ENCODE measurements around the gene DNAJB7.
A peak's percentile ranks its signal among the peaks of the same experiment; 100 is the strongest.
"Not testable (repeated sequence)": the region's sequence is repeated elsewhere in the genome, so short reads cannot be mapped to it uniquely, and the experiment has no call there.

DNAJB7 gene

DNA sequence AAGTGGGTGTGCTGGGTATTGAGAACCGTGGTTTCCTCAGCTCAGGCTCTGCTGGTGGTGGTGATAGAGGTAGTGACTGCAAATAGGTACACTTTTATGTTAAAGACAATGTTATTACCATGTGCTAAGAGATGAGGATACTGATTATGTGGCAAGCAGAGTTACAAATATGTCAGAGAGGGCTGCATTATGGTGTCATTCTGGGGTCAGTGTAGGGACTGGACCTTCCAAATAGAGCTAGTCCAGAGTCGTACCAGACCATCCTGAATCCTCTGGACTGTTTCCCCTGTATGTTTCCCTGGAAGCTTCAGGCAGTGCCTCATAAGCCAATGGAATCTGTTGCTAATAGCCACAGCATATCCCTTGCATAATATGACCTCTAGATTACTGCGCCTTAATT lies at the start of gene DNAJB7:
Gene DNAJB7, minus strand, starts transcription at position 101 of the 400 bp plus-strand sequence. CDS start 119 bp downstream, outside the sequence.
- no peak for DNase-seq (ENCODE audit: low read depth)

DNA sequence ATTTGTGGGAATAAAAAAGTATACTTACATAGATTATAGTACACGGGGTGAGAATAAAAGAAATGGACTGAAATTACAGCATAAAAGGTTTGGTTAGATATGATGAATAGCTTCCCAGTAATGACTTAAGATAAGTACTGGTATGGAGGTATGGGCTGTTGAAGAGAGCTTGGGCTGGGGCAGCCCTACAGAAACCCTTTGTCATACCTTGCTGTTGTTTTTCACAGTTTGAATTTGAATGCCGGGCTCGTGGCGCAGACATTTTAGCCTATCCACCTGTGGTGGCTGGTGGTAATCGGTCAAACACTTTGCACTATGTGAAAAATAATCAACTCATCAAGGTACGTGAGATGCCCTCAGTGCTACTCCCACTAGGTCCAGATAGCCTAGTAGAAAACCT lies 47.0 kb upstream of the DNAJB7 start:
- DNase-seq (ENCODE audit: low read depth): no peak

DNA sequence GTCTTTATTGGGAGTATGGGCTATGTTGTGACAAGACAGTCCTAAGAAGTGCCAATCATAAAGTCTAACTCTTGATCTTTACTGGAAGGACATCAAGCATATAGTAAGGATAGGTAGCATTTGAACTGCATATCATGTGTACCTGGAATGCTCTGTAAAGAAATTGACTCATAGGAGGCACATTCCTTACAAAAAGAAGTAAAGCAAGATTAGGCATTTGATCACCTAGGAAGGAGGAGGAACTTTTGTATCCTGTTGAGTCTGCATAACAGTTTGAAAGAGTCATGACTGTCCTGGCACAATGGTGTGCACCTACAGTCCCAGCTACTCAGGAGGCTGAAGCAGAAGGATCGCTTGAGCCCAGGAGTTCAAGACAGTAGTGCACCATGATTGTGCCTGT lies 42.2 kb upstream of the DNAJB7 start:
- no peak for DNase-seq (ENCODE audit: low read depth)

DNA sequence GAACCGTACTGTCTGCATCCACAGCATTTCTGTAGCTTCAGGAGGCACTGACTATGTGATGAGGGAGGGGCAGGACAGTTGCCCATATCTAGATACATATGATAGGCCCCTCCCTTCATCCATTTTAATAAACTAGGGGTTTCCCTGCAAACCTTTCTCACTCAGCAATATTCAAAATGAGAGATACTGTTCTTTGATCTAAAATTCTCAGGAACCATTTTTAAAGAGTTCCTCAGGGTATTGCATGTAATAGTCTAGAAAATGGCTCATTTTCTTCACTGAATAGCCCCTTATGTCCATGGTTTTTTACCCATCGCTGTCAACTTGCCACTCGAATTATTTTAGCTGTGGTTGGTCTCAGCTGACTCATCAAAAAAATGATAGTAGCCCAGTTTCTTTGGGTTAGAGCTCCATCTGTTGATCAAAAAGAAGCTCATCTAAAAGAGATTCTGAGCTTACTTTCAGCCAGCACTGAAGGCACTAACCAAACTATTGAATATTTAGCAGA lies 37.0 kb upstream of the DNAJB7 start:
- peak; percentile 78 for DNase-seq (ENCODE audit: low read depth)

DNA sequence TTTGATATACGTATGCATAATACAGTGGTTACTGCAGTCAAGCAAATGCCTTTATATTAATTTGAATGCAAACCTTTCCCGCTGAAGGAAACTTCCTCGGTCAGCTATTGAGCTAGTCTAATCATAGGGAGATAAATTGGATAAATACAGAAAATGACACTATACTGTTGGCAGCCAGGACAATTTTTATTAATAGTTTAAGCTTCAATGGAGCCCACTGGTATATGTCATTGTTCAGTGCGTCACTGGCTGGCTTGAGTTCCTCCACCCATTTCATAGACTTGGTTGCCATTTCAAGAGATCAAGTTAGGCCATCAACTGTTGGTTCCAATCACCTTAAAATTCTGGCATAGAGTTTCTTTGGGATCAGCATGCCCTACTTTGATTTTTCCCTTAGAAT lies 32.5 kb upstream of the DNAJB7 start:
- DNase-seq (ENCODE audit: low read depth): no peak

DNA sequence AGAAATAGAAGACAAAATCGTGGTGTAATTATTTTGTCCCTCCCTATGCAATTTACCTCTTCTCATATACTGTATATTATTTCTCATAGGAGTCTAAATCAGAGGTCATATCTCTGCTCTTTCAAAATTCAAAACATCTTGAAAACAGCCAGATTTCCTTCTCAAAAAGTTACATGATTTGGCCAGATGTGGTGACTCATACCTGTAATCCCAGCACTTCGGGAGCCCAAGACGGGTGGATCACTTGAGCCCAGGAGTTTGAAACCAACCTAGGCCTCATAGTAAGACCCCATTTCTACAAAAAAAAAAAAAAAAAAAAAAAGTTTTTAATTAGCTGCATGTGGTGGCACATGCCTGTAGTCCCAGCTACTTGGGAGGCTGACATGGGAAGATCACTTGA lies 29.0 kb upstream of the DNAJB7 start:
- DNase-seq (ENCODE audit: low read depth): no peak

DNA sequence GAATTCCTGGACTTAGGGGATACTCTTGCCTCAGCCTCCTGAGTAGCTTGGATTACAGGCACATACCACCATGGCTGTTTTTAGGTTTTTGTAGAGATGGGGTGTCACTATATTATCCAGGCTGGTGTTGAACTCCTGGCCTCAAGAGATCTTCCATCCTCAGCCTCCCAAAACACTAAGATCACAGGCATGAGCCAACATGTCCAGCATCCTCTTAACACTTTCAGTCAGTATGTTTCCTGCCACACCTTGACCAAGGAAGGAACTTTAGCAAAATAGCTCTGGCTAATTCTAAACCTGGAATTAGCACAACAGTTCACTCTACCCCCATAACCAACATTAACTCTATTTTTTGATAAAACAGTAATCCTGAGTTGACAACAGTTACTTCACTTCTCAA lies 27.2 kb upstream of the DNAJB7 start:
- no peak for DNase-seq (ENCODE audit: low read depth)

DNA sequence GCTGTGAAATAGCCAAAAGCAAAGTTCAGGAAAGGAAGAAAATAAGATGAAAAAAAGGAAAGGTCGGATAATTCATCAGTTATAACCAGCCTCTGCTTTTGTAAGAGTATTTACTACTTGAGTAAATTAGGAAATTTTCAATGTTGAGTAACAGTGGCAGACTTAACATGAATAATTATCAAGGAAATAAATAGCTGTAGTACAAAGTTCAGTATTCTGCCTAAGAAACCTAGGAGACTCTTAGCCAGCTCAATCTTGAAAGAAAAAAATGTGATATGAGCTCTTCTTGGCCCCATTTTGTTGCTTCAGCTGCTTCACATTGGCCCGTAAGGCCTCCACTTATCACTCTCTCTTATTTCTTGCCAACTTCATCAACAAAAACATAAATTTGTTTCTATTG lies 17.0 kb upstream of the DNAJB7 start:
- no peak for DNase-seq (ENCODE audit: low read depth)

DNA sequence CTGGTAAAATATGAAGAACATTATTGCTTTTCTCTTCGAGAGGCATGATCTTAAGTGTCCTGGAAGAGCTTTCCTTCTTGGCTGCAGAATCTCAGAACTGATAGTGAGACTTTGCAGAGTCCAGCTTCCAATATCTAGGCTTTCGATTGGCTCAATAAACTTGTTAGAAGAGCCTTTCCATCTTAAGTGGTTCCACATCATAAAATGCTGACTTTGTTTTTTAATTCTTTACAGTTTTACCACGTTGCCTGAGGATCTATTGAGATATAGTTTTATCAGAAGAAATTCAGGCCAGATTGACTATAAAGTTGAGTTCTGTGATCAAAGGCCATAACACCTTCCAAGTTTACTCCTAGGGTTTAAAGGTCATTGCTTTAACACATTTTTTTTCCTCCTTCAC lies 15.6 kb upstream of the DNAJB7 start:
- no peak for DNase-seq (ENCODE audit: low read depth)

DNA sequence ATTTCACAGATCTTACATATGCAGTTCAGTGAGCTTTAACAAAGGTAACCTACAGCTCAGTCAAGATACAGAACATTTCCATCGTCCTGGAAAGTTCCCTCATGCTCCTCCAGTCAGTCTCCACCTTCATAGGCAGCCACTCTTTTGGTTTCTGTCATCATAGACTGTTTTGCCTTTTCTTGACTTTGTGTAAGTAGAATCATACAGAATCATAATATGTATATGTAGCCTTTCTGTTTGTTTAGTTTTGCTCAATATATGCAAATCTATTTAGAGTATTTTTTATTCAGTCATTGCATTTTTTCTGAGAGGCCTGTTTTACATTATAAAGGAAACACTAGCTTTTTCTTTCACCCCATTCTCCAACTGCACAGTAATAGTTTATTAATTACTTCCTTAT lies 15.0 kb upstream of the DNAJB7 start:
- DNase-seq (ENCODE audit: low read depth): no peak

DNA sequence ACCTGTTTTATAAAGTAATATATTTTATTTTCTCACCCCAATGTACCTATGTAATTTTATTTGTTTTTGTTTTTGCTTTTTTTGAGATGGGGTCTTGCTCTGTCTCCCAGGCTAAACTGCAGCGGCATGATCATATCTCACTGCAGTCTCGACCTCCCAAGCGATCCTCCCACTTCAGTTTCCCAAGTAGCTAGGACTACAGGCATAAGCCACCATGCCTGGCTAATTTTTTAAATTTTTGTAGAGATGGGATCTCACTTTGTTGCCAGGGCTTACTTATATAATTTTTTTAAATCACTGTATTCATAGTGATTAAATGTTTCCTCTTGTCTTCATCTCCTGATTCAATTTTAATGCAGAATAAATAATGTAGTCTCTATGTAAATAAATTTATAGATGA lies 13.2 kb upstream of the DNAJB7 start:
- DNase-seq (ENCODE audit: low read depth): no peak

DNA sequence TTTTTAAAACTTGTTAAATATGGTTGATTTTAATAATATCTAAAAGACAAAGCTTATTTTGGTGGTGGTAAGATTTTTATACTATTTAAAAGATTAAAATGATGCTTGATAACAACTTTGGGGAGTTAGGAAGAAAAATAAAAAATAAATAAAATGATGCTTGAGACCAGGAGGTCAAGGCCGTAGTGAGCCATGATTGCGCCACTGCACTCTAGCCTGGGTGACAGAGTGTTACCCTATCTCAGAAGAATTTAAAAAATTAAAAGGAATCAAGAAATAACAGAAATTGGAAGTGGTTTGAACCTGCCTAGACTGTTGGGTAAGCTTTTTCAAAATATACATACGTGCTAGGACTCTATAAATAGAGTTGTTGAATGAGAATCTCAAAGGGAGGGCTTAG lies 12.1 kb upstream of the DNAJB7 start:
- DNase-seq (ENCODE audit: low read depth): no peak

DNA sequence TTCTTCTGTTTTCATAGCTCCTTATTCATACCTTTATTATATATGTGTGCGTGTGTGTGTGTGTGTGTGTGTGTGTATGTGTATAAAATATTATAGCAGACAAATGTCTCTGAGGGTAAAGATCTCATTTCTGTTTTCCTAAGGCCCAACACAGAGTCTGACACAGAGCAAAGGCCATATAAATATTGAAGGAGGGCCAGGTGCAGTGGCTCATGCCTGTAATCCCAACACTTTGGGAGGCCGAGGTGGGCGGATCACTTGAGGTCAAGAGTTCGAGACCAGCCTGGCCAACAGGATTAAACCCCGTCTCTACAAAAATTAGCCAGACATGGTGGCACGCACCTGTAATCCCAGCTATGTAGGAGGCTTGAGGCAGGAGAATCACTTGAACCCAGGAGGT lies 6.5 kb upstream of the DNAJB7 start:
- DNase-seq (ENCODE audit: low read depth): not testable (repeated sequence)

DNA sequence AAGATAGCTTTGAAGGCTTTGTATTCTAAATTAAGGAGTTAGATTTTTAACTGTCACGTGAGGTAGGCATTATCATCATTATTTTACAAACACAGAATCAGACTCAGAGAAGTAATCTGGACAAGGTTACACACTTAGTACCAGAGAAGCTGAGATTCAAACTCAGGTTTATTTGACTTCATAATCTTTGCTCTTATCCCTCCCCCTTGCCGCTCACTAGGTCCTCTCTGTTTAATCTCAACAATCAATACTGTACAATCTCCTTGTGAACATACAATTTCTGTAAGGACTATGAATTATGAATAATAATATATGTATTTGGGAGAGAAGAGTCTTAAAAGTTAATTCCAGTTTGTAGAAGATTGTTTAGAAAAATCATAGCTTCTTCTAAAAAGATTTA lies 5.2 kb upstream of the DNAJB7 start:
- DNase-seq (ENCODE audit: low read depth): no peak

DNA sequence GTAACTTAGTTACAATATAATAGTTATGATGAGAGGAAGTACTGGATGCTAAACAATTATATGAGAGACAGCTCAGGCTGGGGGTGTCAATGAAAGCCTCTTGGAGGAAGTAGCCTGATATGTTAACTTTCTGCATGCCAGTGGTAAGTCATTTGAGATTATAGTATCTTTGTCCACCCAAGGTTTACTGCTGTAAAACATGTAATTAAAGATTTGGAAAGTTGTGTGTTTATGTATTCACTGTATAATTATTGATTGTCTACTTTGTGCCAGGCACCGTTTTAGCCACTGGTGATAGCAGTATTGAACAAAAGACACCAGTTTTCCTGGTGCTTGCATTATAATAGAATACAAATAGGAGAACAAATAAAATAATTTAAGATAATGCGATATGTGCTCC lies 624 bp upstream of the DNAJB7 start:
- DNase-seq (ENCODE audit: low read depth): no peak

DNA sequence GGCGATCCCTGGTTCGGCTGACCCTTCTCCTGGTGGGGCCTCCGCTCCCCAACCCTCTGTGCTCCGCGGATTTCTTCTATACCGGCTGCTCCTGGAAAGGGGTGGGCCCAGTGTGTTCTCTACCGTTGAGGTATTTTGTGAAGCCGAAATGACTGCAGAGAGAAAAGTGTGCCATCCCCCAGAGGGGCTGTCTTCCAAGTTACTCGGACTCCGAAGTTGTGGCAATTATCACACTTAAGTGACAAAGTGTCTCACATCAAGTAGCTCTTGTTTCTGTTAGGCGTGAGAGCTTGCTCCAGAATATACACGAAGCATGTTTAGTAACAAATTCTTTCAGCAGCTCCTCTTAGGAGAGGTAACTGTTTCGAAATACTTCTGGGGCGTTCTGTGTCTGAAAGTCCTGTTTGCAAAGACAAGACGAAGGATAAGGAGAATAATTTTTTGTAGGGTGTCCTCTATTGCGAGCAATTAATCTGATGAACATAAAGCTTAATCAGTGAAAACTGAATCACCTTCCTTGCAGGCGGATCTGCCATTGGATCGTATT lies 4.5 kb downstream of the DNAJB7 start:
- no peak for DNase-seq (ENCODE audit: low read depth)

DNA sequence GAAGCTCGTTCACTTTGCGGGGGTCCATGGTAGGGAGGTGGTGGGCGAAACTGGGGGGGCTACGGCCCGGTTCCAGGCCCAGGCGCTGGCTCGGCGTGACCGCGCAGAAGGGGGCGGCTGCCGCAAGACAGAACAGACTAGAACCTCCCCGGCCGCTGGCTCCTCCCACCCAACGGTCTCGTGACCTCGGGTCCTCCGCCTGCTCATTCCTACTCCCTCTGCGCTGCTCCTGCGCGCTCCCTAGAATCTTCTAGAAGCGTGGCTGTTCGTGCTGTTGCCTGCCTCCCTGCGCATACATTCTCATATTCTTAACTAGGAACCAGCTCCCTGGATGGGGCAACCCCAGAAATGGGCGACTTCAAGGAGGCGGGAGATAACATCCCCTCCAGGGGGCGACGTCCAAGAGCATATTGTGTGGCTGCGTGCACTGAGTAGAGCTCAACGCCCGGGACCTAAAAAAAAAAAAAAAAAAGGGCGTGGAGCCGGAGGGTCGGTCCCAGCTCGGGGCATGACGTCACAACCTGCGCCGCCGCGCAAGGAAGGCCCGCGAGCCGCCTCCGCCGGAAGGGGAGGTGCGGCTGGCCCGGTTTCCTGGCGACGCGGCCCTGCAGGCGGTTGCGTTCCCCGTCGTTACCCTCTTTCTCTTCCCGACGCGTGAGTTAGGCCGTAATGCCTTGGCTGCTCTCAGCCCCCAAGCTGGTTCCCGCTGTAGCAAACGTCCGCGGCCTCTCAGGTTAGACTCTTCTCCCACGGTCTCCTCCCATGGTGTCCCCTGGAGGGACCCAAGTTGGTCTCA lies 5.2 kb downstream of the DNAJB7 start, which contains the start of the genes ST13 and XPNPEP3:
Gene ST13, minus strand, starts transcription at position 127 of the 796 bp plus-strand sequence. Its CDS starts 99 bp downstream, at position 28.
Gene XPNPEP3, plus strand, starts transcription at position 636 of the 796 bp plus-strand sequence. Its CDS starts 34 bp downstream, at position 670.
- peak; percentile 97 for DNase-seq (ENCODE audit: low read depth)

DNA sequence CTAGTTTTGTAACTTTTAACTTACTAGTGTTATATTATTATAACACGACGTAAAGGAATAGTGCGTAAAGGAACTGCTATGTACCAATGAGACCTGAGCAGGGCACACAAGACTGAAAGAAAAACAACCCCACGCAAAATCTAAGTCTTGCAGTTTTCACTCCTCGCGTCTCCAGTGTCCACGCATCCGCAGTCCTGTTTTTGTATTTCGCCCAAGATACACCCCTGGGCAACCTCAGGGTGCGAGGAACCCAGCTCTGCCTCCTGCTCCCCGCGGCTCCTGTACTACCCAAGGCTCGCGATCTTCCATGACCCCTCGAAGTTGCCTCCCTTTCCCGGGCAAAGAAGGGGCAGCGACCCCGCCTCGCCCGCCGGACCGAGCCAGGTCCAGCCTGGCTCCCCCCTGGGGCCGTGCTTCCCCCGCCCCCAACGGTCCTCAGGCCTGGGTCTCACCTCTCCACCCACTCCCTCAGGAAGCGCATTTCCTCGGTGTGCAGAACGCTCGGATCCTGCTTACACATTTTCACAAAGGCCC lies 5.9 kb downstream of the DNAJB7 start:
- peak; percentile 54 for DNase-seq (ENCODE audit: low read depth)

DNA sequence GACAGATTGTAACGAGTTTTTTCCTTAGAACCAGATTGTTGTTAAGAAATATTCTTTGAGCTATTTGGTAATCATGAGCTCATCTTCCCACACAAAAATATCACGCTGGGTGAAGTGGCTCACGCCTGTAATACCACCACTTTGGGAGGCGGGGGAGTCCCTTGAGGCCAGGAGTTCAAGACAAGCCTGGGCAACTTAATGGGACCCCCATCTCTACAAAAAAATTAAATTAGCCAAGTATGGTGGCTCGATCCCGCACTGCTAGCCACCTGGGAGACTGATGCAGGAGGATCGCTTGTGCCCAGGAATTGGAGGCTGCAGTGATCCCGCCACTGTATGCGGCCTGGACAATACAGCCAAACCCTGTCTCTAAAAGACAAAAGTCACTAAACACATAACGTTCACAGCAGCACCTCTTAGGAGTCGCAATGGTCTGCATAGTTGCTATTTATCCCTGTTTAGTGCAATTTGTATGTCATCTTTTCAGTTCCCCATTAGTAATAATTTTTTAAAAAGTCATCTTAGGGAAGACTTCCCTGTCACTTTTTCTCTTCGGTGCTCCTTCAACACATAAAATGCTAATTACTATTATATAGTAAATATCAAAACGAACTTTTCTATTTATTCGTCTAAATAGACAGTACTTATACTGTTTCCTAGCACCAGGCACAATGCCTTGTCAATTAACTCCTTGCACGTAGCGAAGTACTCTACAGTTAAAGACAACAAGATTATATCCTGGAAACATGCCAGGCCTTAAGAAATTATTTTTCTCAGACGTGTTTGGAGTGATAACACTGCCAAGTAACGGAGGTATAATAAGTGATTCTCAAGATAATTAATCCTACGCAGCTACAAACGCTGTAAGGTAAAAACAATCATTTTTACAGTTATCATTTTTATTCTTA lies 6.6 kb downstream of the DNAJB7 start:
- peak; percentile 45 for DNase-seq (ENCODE audit: low read depth)

DNA sequence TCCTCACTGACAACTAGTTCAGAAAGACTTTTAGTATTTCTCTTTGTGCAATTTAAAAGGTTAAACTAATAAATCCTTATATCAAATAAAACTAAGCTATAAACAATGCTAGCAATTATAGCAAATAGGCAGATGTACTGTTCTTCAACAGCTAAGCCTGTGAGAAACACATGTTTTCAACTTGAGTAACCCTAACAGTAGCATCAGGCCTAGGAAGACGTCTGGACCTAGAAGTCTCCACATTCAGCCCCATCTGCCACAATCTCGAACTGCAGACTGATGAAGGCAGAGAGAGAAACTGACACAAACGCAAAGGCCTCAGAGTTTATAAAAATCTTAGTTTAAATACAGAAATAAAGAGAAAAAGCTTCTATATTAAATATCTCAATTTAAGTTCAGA lies 8.0 kb downstream of the DNAJB7 start:
- DNase-seq (ENCODE audit: low read depth): no peak

DNA sequence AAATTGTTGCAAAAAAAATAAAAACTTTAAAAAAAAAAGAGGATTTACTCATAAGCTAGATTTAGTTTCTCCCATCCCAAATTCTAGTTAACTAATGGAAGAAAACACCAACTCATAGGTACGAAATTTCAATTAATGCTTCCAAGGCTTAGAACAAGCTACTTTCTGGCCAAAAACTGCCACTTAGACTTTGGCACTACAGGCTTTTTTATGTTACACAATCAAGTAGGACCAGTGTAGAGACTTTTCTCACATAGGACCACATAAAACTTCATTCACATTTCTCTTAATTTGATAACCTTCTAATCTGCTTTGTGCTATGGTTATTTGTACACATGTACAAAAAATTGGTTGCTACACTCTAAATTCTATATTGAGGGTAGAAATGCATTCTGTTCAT lies 8.6 kb downstream of the DNAJB7 start:
- DNase-seq (ENCODE audit: low read depth): no peak

DNA sequence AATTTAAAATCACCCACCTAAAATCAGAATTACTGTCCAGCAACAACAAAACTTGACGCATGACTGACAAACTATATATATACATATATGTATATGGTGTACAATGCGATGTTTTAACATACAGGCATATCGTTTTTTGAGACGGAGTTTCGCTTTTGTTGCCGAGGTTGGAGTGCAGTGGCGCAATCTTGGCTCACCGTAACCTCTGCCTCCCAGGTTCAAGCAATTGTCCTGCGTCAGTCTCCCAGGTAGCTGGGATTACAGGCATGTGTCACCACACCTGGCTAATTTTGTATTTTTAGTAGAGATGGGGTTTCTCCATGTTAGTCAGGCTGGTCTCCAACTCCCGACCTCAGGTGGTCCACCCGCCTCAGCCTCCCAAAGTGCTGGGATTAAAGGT lies 16.1 kb downstream of the DNAJB7 start:
- DNase-seq (ENCODE audit: low read depth): not testable (repeated sequence)
